ENCODE measurements around the gene NXN. TPM values are rescaled to one million over a fixed set of nuclear protein-coding genes. Genes with fewer than 3 reads are reported as not detected.
A peak's percentile ranks its signal among the peaks of the same experiment; 100 is the strongest.

Gene NXN
- total and polyA plus RNA-seq, 2 donors, result 54.2 to 81.2 TPM

DNA sequence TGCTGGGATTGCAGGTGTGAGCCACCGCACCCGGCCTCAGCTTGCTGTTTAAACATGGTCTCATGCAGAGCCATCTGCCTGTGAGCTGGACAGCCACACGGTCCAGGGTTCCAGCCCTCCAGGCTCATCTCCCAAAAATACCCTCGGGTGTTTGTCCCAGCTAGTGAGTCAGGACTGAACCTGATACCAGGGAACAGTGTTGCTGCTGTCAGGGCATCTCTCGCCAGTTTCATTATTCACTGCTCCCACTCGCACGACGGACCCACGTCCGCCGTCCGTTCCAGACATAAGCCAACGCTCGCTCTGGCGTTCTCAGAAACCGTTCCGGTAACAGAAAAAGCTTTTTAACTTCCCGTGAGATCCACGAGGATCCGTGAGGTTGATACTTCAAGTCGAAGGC is 77.6 kb downstream of the NXN start:
- 79% methylated on average over 21 of the region's 21 CpGs for WGBS
- no peak overlapping the region for H3K4me3 ChIP-seq (ENCODE audit: low read depth, low read length)
- no peak overlapping the region for H3K27ac ChIP-seq (ENCODE audit: low read depth)
- H3K4me1 ChIP-seq (ENCODE audit: insufficient read depth), result no peaks in the 10 kb centered on the region
- DNase-seq (ENCODE audit: extremely low spot score), result no peak
- H3K36me3 ChIP-seq (ENCODE audit: insufficient read depth), result no peaks in the 10 kb centered on the region

DNA sequence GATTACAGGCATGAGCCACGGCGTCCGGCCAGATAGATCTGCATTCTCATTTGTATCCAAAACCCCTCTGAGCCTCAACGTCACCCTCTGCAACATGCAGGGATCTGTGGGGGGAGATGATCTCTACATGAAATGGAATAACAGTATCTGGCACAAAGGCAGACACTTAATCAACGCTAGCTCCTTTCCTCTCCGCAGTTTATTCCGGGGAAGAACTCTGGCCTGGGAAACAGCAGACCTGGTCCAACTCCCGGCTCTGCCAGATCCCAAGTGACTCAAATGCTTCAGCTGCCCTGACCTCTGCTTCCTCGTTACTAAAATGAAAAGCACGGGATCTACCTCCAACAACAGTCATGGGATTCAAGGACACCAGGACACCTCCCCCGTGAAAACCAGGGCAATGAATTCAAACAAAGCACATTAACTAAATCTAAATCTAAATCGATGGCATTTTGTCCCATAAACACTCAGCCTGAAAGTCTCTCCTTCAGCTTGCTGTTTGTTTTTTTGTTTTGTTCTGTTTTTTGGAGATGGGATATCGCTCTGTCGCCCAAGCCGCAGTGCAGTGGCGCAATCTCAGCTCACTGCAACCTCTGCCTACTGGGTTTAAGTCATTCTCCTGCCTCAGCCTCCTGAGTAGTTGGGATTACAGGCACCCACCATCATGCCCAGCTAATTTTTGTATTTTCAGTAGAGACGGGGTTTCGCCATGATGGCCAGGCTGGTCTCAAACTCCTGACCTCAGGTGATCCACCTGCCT is 78.2 kb downstream of the NXN start:
- peak overlapping the region; percentile 26 for H3K27ac ChIP-seq (ENCODE audit: low read depth)
- WGBS, result 29% methylated on average over 18 of the region's 18 CpGs
- no peaks in the 10 kb centered on the region for H3K36me3 ChIP-seq (ENCODE audit: insufficient read depth)
- no peak for DNase-seq (ENCODE audit: extremely low spot score)
- no peak overlapping the region for H3K4me3 ChIP-seq (ENCODE audit: low read depth, low read length)
- no peaks in the 10 kb centered on the region for H3K4me1 ChIP-seq (ENCODE audit: insufficient read depth)

DNA sequence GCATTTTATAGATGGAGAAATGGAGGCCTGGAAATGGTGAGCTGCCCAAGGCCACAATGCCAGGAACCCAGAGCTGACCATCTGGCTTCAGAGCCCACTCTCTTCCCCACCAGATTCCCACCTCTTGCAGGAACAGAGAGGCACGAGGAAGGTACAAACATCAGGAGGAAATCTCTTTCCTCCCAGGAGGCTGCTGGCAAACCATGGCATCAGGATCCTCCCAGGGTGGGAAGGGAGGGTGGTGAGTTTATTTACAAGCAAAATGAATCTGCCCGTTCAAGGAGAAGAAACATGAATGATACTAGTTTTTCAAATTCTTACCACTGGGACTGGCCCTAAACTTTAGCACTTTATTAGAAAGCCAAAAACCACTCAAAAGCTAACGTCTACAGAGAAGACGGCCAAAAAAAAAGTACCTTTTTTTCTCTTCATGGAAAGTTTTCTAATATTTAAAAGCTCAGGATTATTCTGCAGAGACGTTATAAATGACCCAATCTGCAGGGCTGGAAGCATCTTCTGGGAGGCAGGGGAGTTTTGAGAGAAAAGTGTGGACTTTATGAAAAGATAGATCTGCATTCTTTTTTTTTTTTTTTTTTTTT is 79.1 kb downstream of the NXN start:
- no peak overlapping the region for H3K27ac ChIP-seq (ENCODE audit: low read depth)
- H3K4me1 ChIP-seq (ENCODE audit: insufficient read depth), result no peaks in the 10 kb centered on the region
- no peak for DNase-seq (ENCODE audit: extremely low spot score)
- no peak overlapping the region for H3K4me3 ChIP-seq (ENCODE audit: low read depth, low read length)
- no peaks in the 10 kb centered on the region for H3K36me3 ChIP-seq (ENCODE audit: insufficient read depth)
- WGBS, result 25% methylated on average over 5 of the region's 5 CpGs

- Histone ChIP-seq H3K27ac (ENCODE audit: low read depth) (no peak overlapping the region), H3K4me3 (ENCODE audit: low read depth, low read length) (no peak overlapping the region), H3K36me3 (ENCODE audit: insufficient read depth) (no peaks in the 10 kb centered on the region), H3K4me1 (ENCODE audit: insufficient read depth) (no peaks in the 10 kb centered on the region)
- DNase-seq (ENCODE audit: extremely low spot score), result no peak
- WGBS, result 86% methylated on average over 10 of the region's 10 CpGs
Measured at GRCh38 chr17:897970-898619, 81.5 kb downstream of the NXN start.

GRCh38 chr17:896953-897661 is 82.5 kb downstream of the NXN start:
- 72% methylated on average over 29 of the region's 29 CpGs for WGBS
- no peak overlapping the region for H3K27ac ChIP-seq (ENCODE audit: low read depth)
- H3K4me1 ChIP-seq (ENCODE audit: insufficient read depth), result no peaks in the 10 kb centered on the region
- no peaks in the 10 kb centered on the region for H3K36me3 ChIP-seq (ENCODE audit: insufficient read depth)
- no peak for DNase-seq (ENCODE audit: extremely low spot score)
- H3K4me3 ChIP-seq (ENCODE audit: low read depth, low read length), result no peak overlapping the region

- Histone ChIP-seq H3K27ac (ENCODE audit: low read depth) (no peak overlapping the region), H3K4me1 (ENCODE audit: insufficient read depth) (no peaks in the 10 kb centered on the region), H3K36me3 (ENCODE audit: insufficient read depth) (no peaks in the 10 kb centered on the region), H3K4me3 (ENCODE audit: low read depth, low read length) (no peak overlapping the region)
- 63% methylated on average over 14 of the region's 14 CpGs for WGBS
- DNase-seq (ENCODE audit: extremely low spot score), result no peak
Measured at GRCh38 chr17:896454-896853, 83.1 kb downstream of the NXN start.

DNA sequence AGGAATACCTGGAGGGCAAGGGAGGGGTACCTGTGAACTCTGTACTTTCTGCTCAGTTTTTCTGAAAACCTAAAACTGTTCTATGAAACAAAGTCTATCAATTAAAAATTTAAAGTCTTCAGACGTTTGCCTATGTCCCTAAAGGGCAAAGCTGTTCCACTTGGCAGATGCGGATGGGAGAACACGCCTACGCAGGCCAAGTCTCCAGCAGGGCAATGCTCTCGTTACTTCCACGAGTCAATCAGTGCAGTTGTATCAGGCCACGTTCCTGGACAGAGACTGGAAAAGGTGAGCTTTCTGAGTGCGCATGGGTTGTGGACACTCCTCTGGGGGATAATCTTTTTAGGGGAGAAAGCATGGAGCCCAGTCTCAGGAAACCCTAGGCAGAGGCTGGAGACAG is 86.6 kb downstream of the NXN start:
- no peak for DNase-seq (ENCODE audit: extremely low spot score)
- no peaks in the 10 kb centered on the region for H3K4me1 ChIP-seq (ENCODE audit: insufficient read depth)
- 74% methylated on average over 8 of the region's 8 CpGs for WGBS
- no peaks in the 10 kb centered on the region for H3K36me3 ChIP-seq (ENCODE audit: insufficient read depth)
- no peak overlapping the region for H3K4me3 ChIP-seq (ENCODE audit: low read depth, low read length)
- no peak overlapping the region for H3K27ac ChIP-seq (ENCODE audit: low read depth)

- no peaks in the 10 kb centered on the region for H3K36me3 ChIP-seq (ENCODE audit: insufficient read depth)
- H3K4me1 ChIP-seq (ENCODE audit: insufficient read depth), result peaks cover 2% of the 10 kb centered on the region
- H3K4me3 ChIP-seq (ENCODE audit: low read depth, low read length), result no peak overlapping the region
- no peak for DNase-seq (ENCODE audit: extremely low spot score)
- 79% methylated on average over 12 of the region's 12 CpGs for WGBS
- H3K27ac ChIP-seq (ENCODE audit: low read depth), result no peak overlapping the region
Measured at GRCh38 chr17:888998-889441, 90.6 kb downstream of the NXN start.

DNA sequence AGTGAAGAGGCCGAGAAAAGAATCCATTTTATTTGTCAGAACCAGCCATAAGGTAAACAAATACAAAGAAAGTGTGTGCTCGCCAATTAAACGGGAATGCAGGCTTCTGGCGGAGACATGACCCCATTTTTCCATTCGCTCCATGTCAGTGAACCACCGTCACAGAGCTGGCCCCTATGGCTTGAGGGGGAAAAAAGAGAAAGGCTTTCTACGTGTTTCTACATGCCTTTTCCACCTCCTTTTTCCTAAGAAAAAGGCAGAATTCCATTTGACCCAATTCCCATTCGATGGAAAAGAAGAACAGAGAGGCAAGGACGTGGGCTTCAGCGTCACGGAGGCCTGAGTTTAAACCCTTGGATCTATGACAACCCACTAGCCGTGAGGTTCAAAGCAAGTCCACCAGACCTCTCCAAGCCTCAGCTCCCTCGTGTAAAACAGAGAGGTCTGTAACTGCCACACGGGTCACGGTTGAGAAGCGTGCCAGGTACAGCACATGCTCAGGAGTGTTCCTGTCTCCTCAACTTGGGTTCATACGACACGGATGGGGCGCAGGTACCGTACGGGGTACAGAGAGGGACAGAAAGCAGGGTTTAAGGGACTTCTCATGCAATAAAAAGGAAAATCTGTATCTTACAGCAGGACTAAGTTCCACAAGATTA is 91.9 kb downstream of the NXN start:
- no peak for DNase-seq (ENCODE audit: extremely low spot score)
- H3K4me1 ChIP-seq (ENCODE audit: insufficient read depth), result peaks cover 2% of the 10 kb centered on the region
- WGBS, result 35% methylated on average over 21 of the region's 21 CpGs

DNA sequence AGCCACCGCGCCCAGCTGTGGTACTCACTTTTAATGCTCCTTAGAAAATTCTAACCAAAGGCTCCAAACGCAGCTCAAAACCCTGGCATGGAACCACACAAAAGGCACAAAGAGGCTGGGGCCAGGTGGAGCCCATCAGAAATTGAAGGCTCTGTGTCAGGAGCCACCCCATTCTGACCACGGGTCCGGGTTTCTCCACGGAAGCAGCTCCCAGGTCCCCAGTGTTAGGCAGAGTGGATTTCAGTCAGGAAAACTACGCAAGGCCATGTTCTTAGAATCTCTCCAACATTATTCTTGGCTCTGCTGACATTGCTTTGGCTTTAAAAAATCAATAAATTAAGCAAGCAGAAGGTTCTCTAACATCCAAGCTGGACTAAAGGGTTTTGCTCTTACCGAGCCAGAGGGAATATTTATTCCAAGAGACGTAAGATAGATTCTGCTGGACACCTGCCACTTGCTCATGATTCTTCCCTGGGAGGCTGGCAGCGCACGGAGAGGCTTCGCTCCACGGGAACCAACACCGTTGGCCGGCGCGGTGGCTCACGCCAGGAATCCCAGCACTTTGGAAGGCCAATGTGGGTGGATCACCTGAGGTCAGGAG is 93.5 kb downstream of the NXN start:
- no peaks in the 10 kb centered on the region for H3K36me3 ChIP-seq (ENCODE audit: insufficient read depth)
- WGBS, result 30% methylated on average over 18 of the region's 18 CpGs
- H3K4me3 ChIP-seq (ENCODE audit: low read depth, low read length), result no peak overlapping the region
- H3K27ac ChIP-seq (ENCODE audit: low read depth), result no peak overlapping the region
- no peak for DNase-seq (ENCODE audit: extremely low spot score)
- peaks cover 3% of the 10 kb centered on the region for H3K4me1 ChIP-seq (ENCODE audit: insufficient read depth)

More for the DNA sequence above, 91.9 kb downstream of the NXN start:
- no peaks in the 10 kb centered on the region for H3K36me3 ChIP-seq (ENCODE audit: insufficient read depth)
- peak overlapping the region; percentile 80 for H3K27ac ChIP-seq (ENCODE audit: low read depth)
- no peak overlapping the region for H3K4me3 ChIP-seq (ENCODE audit: low read depth, low read length)

- no peak overlapping the region for H3K4me3 ChIP-seq (ENCODE audit: low read depth, low read length)
- WGBS, result 72% methylated on average over 12 of the region's 12 CpGs
- DNase-seq (ENCODE audit: extremely low spot score), result no peak
- peak overlapping the region; percentile 14 for H3K27ac ChIP-seq (ENCODE audit: low read depth)
- peaks cover 3% of the 10 kb centered on the region for H3K4me1 ChIP-seq (ENCODE audit: insufficient read depth)
- H3K36me3 ChIP-seq (ENCODE audit: insufficient read depth), result no peaks in the 10 kb centered on the region
Measured at GRCh38 chr17:883586-883962, 96.0 kb downstream of the NXN start.

- 42% methylated on average over 14 of the region's 14 CpGs for WGBS
- Histone ChIP-seq H3K36me3 (ENCODE audit: insufficient read depth) (no peaks in the 10 kb centered on the region), H3K27ac (ENCODE audit: low read depth) (peak overlapping the region; percentile 71), H3K4me3 (ENCODE audit: low read depth, low read length) (no peak overlapping the region), H3K4me1 (ENCODE audit: insufficient read depth) (peaks cover 3% of the 10 kb centered on the region)
- DNase-seq (ENCODE audit: extremely low spot score), result no peak
Measured at GRCh38 chr17:882827-883585, 96.6 kb downstream of the NXN start.

Data from urinary bladder (tissue), 4 donors.